Measurements from ENCODE around the gene USP10.

DNA sequence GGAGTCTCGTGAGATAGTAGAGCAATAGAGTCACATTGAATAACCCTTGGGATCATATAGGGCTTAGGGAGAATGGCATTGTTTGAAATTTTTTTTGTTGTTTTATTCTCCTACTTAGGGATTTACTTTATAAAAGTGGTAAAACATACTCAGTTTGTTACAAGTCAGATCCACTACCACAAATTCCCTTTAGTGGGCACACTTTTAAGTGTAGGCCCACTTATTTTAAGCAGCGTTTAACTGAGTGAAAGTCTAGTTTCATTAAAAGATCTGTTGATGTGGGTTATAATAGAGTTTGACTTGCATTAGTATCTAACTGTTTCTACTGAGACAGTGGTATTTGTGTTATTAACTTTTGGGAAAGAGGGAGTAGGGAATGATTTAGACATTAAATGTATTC is 49.3 kb downstream of the USP10 start:
- TF ChIP-seq CEBPB (IDR thresholded peaks at IDR 0.05), result no peak
- no peak for TF ChIP-seq EGR1 (IDR thresholded peaks at IDR 0.05)
- TF ChIP-seq EP300 (IDR thresholded peaks at IDR 0.05; ENCODE audit: borderline replicate concordance), result no peak
- TF ChIP-seq TAF1 (IDR thresholded peaks at IDR 0.05; ENCODE audit: low read depth), result no peak
- TF ChIP-seq, protein P1, sequence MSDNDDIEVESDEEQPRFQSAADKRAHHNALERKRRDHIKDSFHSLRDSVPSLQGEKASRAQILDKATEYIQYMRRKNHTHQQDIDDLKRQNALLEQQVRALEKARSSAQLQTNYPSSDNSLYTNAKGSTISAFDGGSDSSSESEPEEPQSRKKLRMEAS (IDR thresholded peaks at IDR 0.05), result no peak
